ENCODE results near the gene RBM11. TPM values are rescaled to one million over a fixed set of nuclear protein-coding genes. Genes with fewer than 3 reads are reported as not detected.

The RBM11 gene
- total RNA-seq, 2 experiments from 2014 or later = 17.4 to 18.7 TPM

GRCh38 chr21:14239281-14239680 lies 23.3 kb downstream of the RBM11 start:
- POLR2A ChIA-PET = no interaction called here
- Histone ChIP-seq H3K4me1 (ENCODE audit: insufficient read depth, low read length) (no peaks in the 10 kb centered on the region), H3K9me3 (ENCODE audit: control insufficient read depth in 1 of 2, insufficient read depth in 1 of 2, low read length in 2 of 2) (no peaks in the 10 kb centered on the region), H3K27me3 (ENCODE audit: control insufficient read depth in 1 of 2, insufficient read depth in 2 of 2, low read length in 2 of 2) (no peaks in the 10 kb centered on the region), H3K27ac (ENCODE audit: low read depth in 1 of 2, low read length in 2 of 2) (no peak overlapping the region), H3K4me3 (ENCODE audit: low read length) (no peak overlapping the region), H3K36me3 (ENCODE audit: insufficient read depth, low read length) (no peaks in the 10 kb centered on the region)
- Mint-ChIP-seq H3K4me3 (no peak overlapping the region), H3K4me1 (ENCODE audit: low read depth) (peaks cover 20% of the 10 kb centered on the region), H3K27ac (no peak overlapping the region), H3K27me3 (peaks cover 5% of the 10 kb centered on the region), H3K9me3 (no peaks in the 10 kb centered on the region), H3K36me3 (ENCODE audit: low read depth) (no peaks in the 10 kb centered on the region)
- CTCF ChIA-PET = no interaction called here
- no peak for TF ChIP-seq CTCF (IDR thresholded peaks at IDR 0.05)
- ATAC-seq (ENCODE audit: poor library complexity) (no peak), DNase-seq (no peak)
- intact Hi-C loops (cut with DNase I, micrococcal nuclease) = no loop called here

GRCh38 chr21:14241297-14241696 lies 25.3 kb downstream of the RBM11 start:
- ChIA-PET CTCF (interaction anchor here (0.7 to 0.9 kb wide), 2 partner anchors 18 to 27 kb away, joined by 3 read pairs; no protein-coding TSS in a partner anchor), POLR2A (interaction anchor here (1.4 kb wide), 1 partner anchor 26 kb away, joined by 5 read pairs; the partner anchor contains the start of gene RBM11)
- peak overlapping the region; percentile 58 for H3K27ac Mint-ChIP-seq
- Histone ChIP-seq H3K27ac (ENCODE audit: low read depth in 1 of 2, low read length in 2 of 2) (peak overlapping the region in 1 of 2 donors; percentile 8), H3K9me3 (ENCODE audit: control insufficient read depth in 1 of 2, insufficient read depth in 1 of 2, low read length in 2 of 2) (no peaks in the 10 kb centered on the region), H3K27me3 (ENCODE audit: control insufficient read depth in 1 of 2, insufficient read depth in 2 of 2, low read length in 2 of 2) (no peaks in the 10 kb centered on the region), H3K36me3 (ENCODE audit: insufficient read depth, low read length) (no peaks in the 10 kb centered on the region), H3K4me3 (ENCODE audit: low read length) (no peak overlapping the region), H3K4me1 (ENCODE audit: insufficient read depth, low read length) (no peaks in the 10 kb centered on the region)
- intact Hi-C loops (cut with DNase I, micrococcal nuclease) = no loop called here
- ATAC-seq (ENCODE audit: poor library complexity) = peak; percentile 85
- DNase-seq = peak in 3 of 14 experiments; percentile 26 to 53 (median 37)
- H3K9me3 Mint-ChIP-seq = no peaks in the 10 kb centered on the region
- peak overlapping the region; percentile 2 for H3K4me3 Mint-ChIP-seq
- no peaks in the 10 kb centered on the region for H3K27me3 Mint-ChIP-seq
- H3K4me1 Mint-ChIP-seq (ENCODE audit: low read depth) = peaks cover 20% of the 10 kb centered on the region
- TF ChIP-seq CTCF (IDR thresholded peaks at IDR 0.05) = no peak
- H3K36me3 Mint-ChIP-seq (ENCODE audit: low read depth) = no peaks in the 10 kb centered on the region

GRCh38 chr21:14243461-14243860 lies 27.5 kb downstream of the RBM11 start:
- Mint-ChIP-seq H3K4me3 (no peak overlapping the region), H3K27ac (no peak overlapping the region), H3K9me3 (no peaks in the 10 kb centered on the region), H3K4me1 (ENCODE audit: low read depth) (peaks cover 20% of the 10 kb centered on the region), H3K36me3 (ENCODE audit: low read depth) (no peaks in the 10 kb centered on the region), H3K27me3 (peaks cover 15% of the 10 kb centered on the region)
- Histone ChIP-seq H3K4me1 (ENCODE audit: insufficient read depth, low read length) (no peaks in the 10 kb centered on the region), H3K27me3 (ENCODE audit: control insufficient read depth in 1 of 2, insufficient read depth in 2 of 2, low read length in 2 of 2) (no peaks in the 10 kb centered on the region), H3K4me3 (ENCODE audit: low read length) (no peak overlapping the region), H3K36me3 (ENCODE audit: insufficient read depth, low read length) (no peaks in the 10 kb centered on the region), H3K9me3 (ENCODE audit: control insufficient read depth in 1 of 2, insufficient read depth in 1 of 2, low read length in 2 of 2) (no peaks in the 10 kb centered on the region), H3K27ac (ENCODE audit: low read depth in 1 of 2, low read length in 2 of 2) (no peak overlapping the region)
- no peak for ATAC-seq (ENCODE audit: poor library complexity)
- no peak for TF ChIP-seq CTCF (IDR thresholded peaks at IDR 0.05)
- intact Hi-C loops (cut with DNase I, micrococcal nuclease) = no loop called here
- no peak for DNase-seq
- ChIA-PET CTCF (interaction anchor here (1.2 kb wide), 1 partner anchor 10 kb away, joined by 3 read pairs; no protein-coding TSS in a partner anchor), POLR2A (no interaction called here)

All from CD4-positive, alpha-beta T cell (primary cell).